Activated T-helper 17 cell treated with anti-CD3 and anti-CD28 coated beads, Interleukin-2, amount 50 U/mL, for 72 hours (primary cell): ENCODE measurements around the gene KIF25. TPM values are rescaled to one million over a fixed set of nuclear protein-coding genes. Genes with fewer than 3 reads are reported as not detected.
A peak's percentile ranks its signal among the peaks of the same experiment; 100 is the strongest.

Experiments
- ATAC-seq: fragments of 150-1000 bp; cut with Tn5 transposase; replicated peaks from 2 replicates; pipeline ENCODE4 v1.10.0; 2021; ENCODE audit warnings: mild to moderate bottlenecking, moderate library complexity
- H3K27ac Mint-ChIP-seq: one replicate; pipeline ENCODE4 v1.8.0; 2022; ENCODE audit warnings: mixed read lengths
- H3K27me3 Mint-ChIP-seq: one replicate; pipeline ENCODE4 v1.8.0; 2022; ENCODE audit warnings: mixed read lengths
- H3K36me3 Mint-ChIP-seq: one replicate; pipeline ENCODE4 v1.8.0; 2022; ENCODE audit warnings: low read depth, mild to moderate bottlenecking, mixed read lengths
- H3K4me1 Mint-ChIP-seq: one replicate; pipeline ENCODE4 v1.8.0; 2022; ENCODE audit warnings: mixed read lengths
- H3K4me3 Mint-ChIP-seq: one replicate; pipeline ENCODE4 v1.8.0; 2022; ENCODE audit warnings: mild to moderate bottlenecking, mixed read lengths
- H3K9me3 Mint-ChIP-seq: one replicate; pipeline ENCODE4 v1.8.0; 2022; ENCODE audit warnings: mixed read lengths
- total RNA-seq, 2 donors: library from RNA; stranded (reverse); gene quantifications; one replicate each; pipeline ENCODE4 v1.2.3, GENCODE V29; 2022

KIF25 gene
- total RNA-seq, result 1 to 10 TPM in 1 of 2 donors, not detected in 1; 1.8 TPM

- H3K4me3 Mint-ChIP-seq, result peak within 1 kb of the TSS; percentile 10
- ATAC-seq, result no peak
- no peaks in the 10 kb centered on the region for H3K36me3 Mint-ChIP-seq
- H3K9me3 Mint-ChIP-seq, result no peaks in the 10 kb centered on the region
- H3K27ac Mint-ChIP-seq, result no peak within 1 kb of the TSS
- H3K27me3 Mint-ChIP-seq, result no peaks in the 10 kb centered on the region
- H3K4me1 Mint-ChIP-seq, result no peaks in the 10 kb centered on the region
Measured at GRCh38 chr6:167997642-167998041, at the start of gene KIF25. KIF25 (plus strand) TSS chr6:167997671; CDS start chr6:168029586, 31,915 bp downstream.

- no peaks in the 10 kb centered on the region for H3K4me1 Mint-ChIP-seq
- H3K36me3 Mint-ChIP-seq, result peaks cover 98% of the 10 kb centered on the region
- H3K9me3 Mint-ChIP-seq, result no peaks in the 10 kb centered on the region
- H3K27me3 Mint-ChIP-seq, result no peaks in the 10 kb centered on the region
- no peak overlapping the region for H3K27ac Mint-ChIP-seq
- H3K4me3 Mint-ChIP-seq, result no peak overlapping the region
- no peak for ATAC-seq
Measured at GRCh38 chr6:167947716-167948115, 49.8 kb upstream of the KIF25 start.

- no peak for ATAC-seq
- Mint-ChIP-seq H3K9me3 (no peaks in the 10 kb centered on the region), H3K4me1 (no peaks in the 10 kb centered on the region), H3K27me3 (no peaks in the 10 kb centered on the region), H3K27ac (no peak overlapping the region), H3K36me3 (peaks cover 96% of the 10 kb centered on the region), H3K4me3 (no peak overlapping the region)
Measured at GRCh38 chr6:167948716-167949115, 48.8 kb upstream of the KIF25 start.

- no peaks in the 10 kb centered on the region for H3K27me3 Mint-ChIP-seq
- no peak for ATAC-seq
- no peak overlapping the region for H3K4me3 Mint-ChIP-seq
- no peaks in the 10 kb centered on the region for H3K9me3 Mint-ChIP-seq
- no peak overlapping the region for H3K27ac Mint-ChIP-seq
- H3K4me1 Mint-ChIP-seq, result peaks cover under 1% of the 10 kb centered on the region
- H3K36me3 Mint-ChIP-seq, result peaks cover 96% of the 10 kb centered on the region
Measured at GRCh38 chr6:167949121-167949684, 48.3 kb upstream of the KIF25 start.

GRCh38 chr6:167951781-167952511, 45.5 kb upstream of the KIF25 start:
- H3K36me3 Mint-ChIP-seq, result peaks cover 85% of the 10 kb centered on the region
- H3K4me1 Mint-ChIP-seq, result peaks cover 8% of the 10 kb centered on the region
- no peaks in the 10 kb centered on the region for H3K9me3 Mint-ChIP-seq
- no peaks in the 10 kb centered on the region for H3K27me3 Mint-ChIP-seq
- H3K4me3 Mint-ChIP-seq, result no peak overlapping the region
- no peak for ATAC-seq
- H3K27ac Mint-ChIP-seq, result no peak overlapping the region

GRCh38 chr6:167952512-167952859, 45.0 kb upstream of the KIF25 start:
- Mint-ChIP-seq H3K36me3 (peaks cover 82% of the 10 kb centered on the region), H3K27me3 (no peaks in the 10 kb centered on the region), H3K9me3 (no peaks in the 10 kb centered on the region), H3K4me3 (no peak overlapping the region), H3K4me1 (peaks cover 10% of the 10 kb centered on the region), H3K27ac (no peak overlapping the region)
- no peak for ATAC-seq

GRCh38 chr6:167953551-167953950, 43.9 kb upstream of the KIF25 start:
- no peak for ATAC-seq
- no peak overlapping the region for H3K27ac Mint-ChIP-seq
- no peaks in the 10 kb centered on the region for H3K27me3 Mint-ChIP-seq
- peaks cover 76% of the 10 kb centered on the region for H3K36me3 Mint-ChIP-seq
- H3K4me1 Mint-ChIP-seq, result peaks cover 10% of the 10 kb centered on the region
- H3K4me3 Mint-ChIP-seq, result no peak overlapping the region
- H3K9me3 Mint-ChIP-seq, result no peaks in the 10 kb centered on the region

DNA sequence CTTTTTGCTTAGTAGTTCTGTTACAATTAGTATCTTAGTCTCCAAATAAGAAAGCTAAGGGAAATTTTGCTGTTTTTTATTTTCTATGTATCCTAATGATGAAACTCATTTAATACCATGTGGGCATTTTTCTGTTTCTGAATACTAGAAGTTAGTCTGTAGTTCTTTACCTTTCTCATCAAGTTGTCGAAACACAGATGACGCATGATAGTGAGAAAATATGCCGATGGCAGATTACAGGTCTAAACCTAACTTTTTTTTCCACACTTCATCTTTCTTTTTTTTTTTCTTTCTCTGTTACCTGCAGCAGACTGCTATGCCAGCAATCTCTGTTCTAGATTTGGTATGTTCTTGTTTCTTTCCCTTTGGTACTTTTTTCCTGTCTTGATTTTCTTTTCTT, 43.3 kb upstream of the KIF25 start:
- peak overlapping the region; percentile 23 for H3K4me3 Mint-ChIP-seq
- H3K9me3 Mint-ChIP-seq, result no peaks in the 10 kb centered on the region
- peaks cover 73% of the 10 kb centered on the region for H3K36me3 Mint-ChIP-seq
- peaks cover 10% of the 10 kb centered on the region for H3K4me1 Mint-ChIP-seq
- peak; percentile 63 for ATAC-seq
- no peaks in the 10 kb centered on the region for H3K27me3 Mint-ChIP-seq
- H3K27ac Mint-ChIP-seq, result peak overlapping the region; percentile 33

- no peak overlapping the region for H3K4me3 Mint-ChIP-seq
- H3K36me3 Mint-ChIP-seq, result peaks cover 58% of the 10 kb centered on the region
- no peaks in the 10 kb centered on the region for H3K27me3 Mint-ChIP-seq
- peak overlapping the region; percentile 32 for H3K27ac Mint-ChIP-seq
- no peaks in the 10 kb centered on the region for H3K9me3 Mint-ChIP-seq
- ATAC-seq, result no peak
- peaks cover 10% of the 10 kb centered on the region for H3K4me1 Mint-ChIP-seq
Measured at GRCh38 chr6:167956491-167956890, 41.0 kb upstream of the KIF25 start.

GRCh38 chr6:167956983-167957492, 40.4 kb upstream of the KIF25 start:
- no peak for ATAC-seq
- no peak overlapping the region for H3K4me3 Mint-ChIP-seq
- H3K36me3 Mint-ChIP-seq, result peaks cover 58% of the 10 kb centered on the region
- H3K9me3 Mint-ChIP-seq, result no peaks in the 10 kb centered on the region
- H3K27me3 Mint-ChIP-seq, result no peaks in the 10 kb centered on the region
- peaks cover 10% of the 10 kb centered on the region for H3K4me1 Mint-ChIP-seq
- H3K27ac Mint-ChIP-seq, result peak overlapping the region; percentile 32

DNA sequence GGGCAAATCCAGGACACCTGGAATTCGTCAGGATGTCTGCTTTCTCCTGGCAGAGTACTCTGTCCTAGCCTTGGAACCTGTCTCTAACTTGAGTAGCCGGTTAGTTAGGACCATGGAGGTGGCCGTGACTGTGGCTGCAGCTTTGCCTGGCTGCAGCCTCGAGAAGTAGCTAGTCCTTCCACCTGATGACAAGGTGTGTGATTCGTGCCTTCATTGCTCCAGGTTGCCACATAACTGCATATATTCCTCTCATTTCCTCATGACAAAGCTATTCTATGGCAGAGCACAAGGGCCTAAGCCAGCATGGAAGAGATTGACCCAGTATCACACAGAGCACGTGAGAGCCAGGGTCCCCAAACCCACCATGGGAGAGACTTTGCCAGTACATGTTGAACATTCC, 39.8 kb upstream of the KIF25 start:
- Mint-ChIP-seq H3K4me1 (peaks cover 10% of the 10 kb centered on the region), H3K36me3 (peaks cover 58% of the 10 kb centered on the region), H3K9me3 (no peaks in the 10 kb centered on the region), H3K27me3 (no peaks in the 10 kb centered on the region), H3K4me3 (no peak overlapping the region), H3K27ac (no peak overlapping the region)
- ATAC-seq, result no peak

GRCh38 chr6:167960579-167960978, 36.9 kb upstream of the KIF25 start:
- Mint-ChIP-seq H3K4me3 (no peak overlapping the region), H3K9me3 (no peaks in the 10 kb centered on the region), H3K27me3 (no peaks in the 10 kb centered on the region), H3K27ac (no peak overlapping the region), H3K4me1 (peaks cover 5% of the 10 kb centered on the region), H3K36me3 (peaks cover 69% of the 10 kb centered on the region)
- ATAC-seq, result no peak

DNA sequence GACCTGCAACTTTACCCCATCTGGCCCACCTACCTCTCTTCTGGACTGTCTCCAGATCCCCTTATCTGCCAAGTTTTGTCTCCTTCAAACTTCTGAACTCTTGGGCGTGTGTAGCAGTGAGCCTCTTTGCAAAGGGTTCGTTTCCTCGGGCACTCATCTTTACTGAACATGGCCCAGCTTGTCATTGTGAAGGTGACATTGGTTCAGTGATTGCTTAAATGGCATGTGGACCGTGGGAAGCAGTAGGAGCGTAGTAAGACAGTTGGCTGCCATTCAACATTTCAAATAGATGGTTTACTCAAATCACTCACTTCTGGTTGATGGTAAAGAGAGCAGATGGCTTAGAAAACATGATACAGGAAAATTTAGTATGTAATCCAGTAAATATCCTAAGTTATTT, 34.8 kb upstream of the KIF25 start:
- H3K36me3 Mint-ChIP-seq, result peaks cover 78% of the 10 kb centered on the region
- H3K9me3 Mint-ChIP-seq, result no peaks in the 10 kb centered on the region
- H3K27ac Mint-ChIP-seq, result no peak overlapping the region
- H3K27me3 Mint-ChIP-seq, result no peaks in the 10 kb centered on the region
- no peaks in the 10 kb centered on the region for H3K4me1 Mint-ChIP-seq
- H3K4me3 Mint-ChIP-seq, result no peak overlapping the region
- no peak for ATAC-seq

GRCh38 chr6:167963589-167964057, 33.8 kb upstream of the KIF25 start:
- Mint-ChIP-seq H3K9me3 (no peaks in the 10 kb centered on the region), H3K4me1 (no peaks in the 10 kb centered on the region), H3K27ac (no peak overlapping the region), H3K4me3 (no peak overlapping the region), H3K36me3 (peaks cover 83% of the 10 kb centered on the region), H3K27me3 (no peaks in the 10 kb centered on the region)
- ATAC-seq, result no peak
